OCI-LY3 (cell line): ENCODE data around the gene VSX2.

Source experiments
- H2AFZ ChIP-seq: fragments of 200-600, 300-600 bp; shearing (Covaris generic); 2 replicates; pipeline ENCODE4 v1.6.0; 2014; ENCODE audit warnings: antibody characterized with exemption, low read depth, low read length
- H3K27ac ChIP-seq: fragments of 200-600, 300-600 bp; sonication (generic); 2 replicates; pipeline ENCODE4 v1.5.1; 2014; ENCODE audit warnings: mild to moderate bottlenecking, low read length, moderate library complexity, mixed read lengths
- H3K27me3 ChIP-seq: fragments of 200-600, 300-600 bp; sonication (generic); 2 replicates; pipeline ENCODE4 v1.6.1; 2014; ENCODE audit warnings: low read depth, low read length, mixed read lengths
- H3K36me3 ChIP-seq: fragments of 200-600, 300-600 bp; sonication (generic); replicated peaks from 2 replicates; pipeline ENCODE3; 2014; ENCODE audit warnings: low read depth, low read length, mixed read lengths
- H3K4me1 ChIP-seq: fragments of 300-600, 200-600 bp; sonication (generic); 2 replicates; pipeline ENCODE4 v1.6.1; 2014; ENCODE audit warnings: low read length, mixed read lengths
- H3K4me2 ChIP-seq: fragments of 200-600, 300-600 bp; sonication (generic); 2 replicates; pipeline ENCODE4 v1.6.1; 2014; ENCODE audit warnings: low read length, mixed read lengths
- H3K4me3 ChIP-seq: fragments of 300-600, 200-600 bp; sonication (generic); 2 replicates; pipeline ENCODE4 v1.5.1; 2014; ENCODE audit warnings: antibody characterized with exemption, mild to moderate bottlenecking, low read length, moderate library complexity
- H3K79me2 ChIP-seq: fragments of 300-600, 200-600 bp; shearing (Covaris generic); 2 replicates; pipeline ENCODE4 v1.6.1; 2014; ENCODE audit warnings: mild to moderate bottlenecking, low read length, mixed read lengths
- H3K9ac ChIP-seq: fragments of 300-600, 200-600 bp; shearing (Covaris generic); 2 replicates; pipeline ENCODE4 v1.6.0; 2014; ENCODE audit warnings: mild to moderate bottlenecking, low read length, moderate library complexity
- H3K9me3 ChIP-seq: fragments of 200-600, 300-600 bp; shearing (Covaris generic); 2 replicates; pipeline ENCODE4 v1.6.1; 2014; ENCODE audit warnings: low read length, mixed read lengths; ENCODE audit not compliant: insufficient read depth
- H4K20me1 ChIP-seq: fragments of 200-600, 300-600 bp; sonication (generic); 2 replicates; pipeline ENCODE4 v1.6.1; 2016; ENCODE audit warnings: low read length, mixed read lengths; ENCODE audit not compliant: insufficient read depth
- EZH2phosphoT487 ChIP-seq: fragments of 200-600 bp; shearing (Covaris generic); IDR thresholded peaks from 2 replicates; pipeline ENCODE4 v1.6.1; 2018; ENCODE audit warnings: antibody characterized with exemption, mixed run types, low read depth
- TF ChIP-seq, protein P1 (sequence below): fragments of 200-600, 300-600 bp; sonication (generic); IDR thresholded peaks from 2 replicates; pipeline ENCODE4 v1.5.1; 2014; ENCODE audit warnings: antibody characterized with exemption, low read length, low read depth

VSX2 gene

DNA sequence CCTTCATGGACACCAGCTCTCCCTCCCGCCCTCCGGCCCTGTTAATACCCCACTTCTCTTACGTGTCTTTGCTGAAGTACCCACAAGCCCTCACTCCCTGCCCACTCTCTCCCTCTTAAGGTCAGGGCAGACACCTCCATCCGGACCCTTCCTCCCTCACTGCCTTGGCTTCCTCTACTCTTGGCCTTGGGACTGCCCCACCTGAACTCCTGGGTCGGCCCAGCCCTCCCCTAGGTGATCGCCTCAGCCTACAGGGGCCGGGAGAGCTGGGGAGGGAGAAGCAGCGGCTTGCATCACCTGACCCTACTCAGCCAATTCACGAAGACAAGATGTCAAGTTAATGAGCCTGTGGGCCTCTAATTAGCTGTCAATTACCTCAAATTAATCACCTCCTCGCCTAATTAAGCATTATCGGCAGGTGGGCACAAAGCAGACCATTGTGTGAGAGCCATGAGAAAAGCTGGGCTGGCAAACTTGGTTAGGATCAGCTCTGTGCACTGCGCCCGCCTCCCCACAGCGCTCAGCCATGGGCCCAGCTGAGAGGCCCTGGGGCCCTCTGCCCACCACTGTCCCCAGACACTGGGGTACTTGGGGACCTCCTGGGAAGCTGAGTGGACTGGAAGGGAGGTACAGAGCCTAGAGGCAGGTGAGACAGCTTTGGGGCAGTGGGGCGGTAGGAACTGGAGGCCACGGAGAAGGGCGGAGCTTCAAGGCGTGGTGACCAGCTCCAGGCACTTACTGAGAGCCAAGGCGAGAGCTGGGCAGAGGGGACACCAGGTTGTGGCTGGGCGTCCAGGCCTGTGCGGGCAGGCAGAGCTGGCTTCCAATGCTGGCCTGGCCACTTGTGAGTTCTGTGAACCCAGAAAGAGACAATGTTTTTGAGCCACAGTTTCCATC lies 25.1 kb upstream of the VSX2 start:
- Histone ChIP-seq H3K4me1 (peaks cover 3% of the 10 kb centered on the region; the same call in 1 of the 2 replicates), H3K4me3 (no peak overlapping the region), H3K9ac (no peak overlapping the region), H3K27me3 (no peaks in the 10 kb centered on the region; the same call in 1 of the 2 replicates), H3K36me3 (no peaks in the 10 kb centered on the region), H3K27ac (no peak overlapping the region), H2AFZ (no peak overlapping the region), H3K9me3 (no peaks in the 10 kb centered on the region), H4K20me1 (no peaks in the 10 kb centered on the region), H3K79me2 (no peaks in the 10 kb centered on the region), H3K4me2 (no peak overlapping the region)
- TF ChIP-seq EZH2phosphoT487, result no peak
- TF ChIP-seq, protein P1, sequence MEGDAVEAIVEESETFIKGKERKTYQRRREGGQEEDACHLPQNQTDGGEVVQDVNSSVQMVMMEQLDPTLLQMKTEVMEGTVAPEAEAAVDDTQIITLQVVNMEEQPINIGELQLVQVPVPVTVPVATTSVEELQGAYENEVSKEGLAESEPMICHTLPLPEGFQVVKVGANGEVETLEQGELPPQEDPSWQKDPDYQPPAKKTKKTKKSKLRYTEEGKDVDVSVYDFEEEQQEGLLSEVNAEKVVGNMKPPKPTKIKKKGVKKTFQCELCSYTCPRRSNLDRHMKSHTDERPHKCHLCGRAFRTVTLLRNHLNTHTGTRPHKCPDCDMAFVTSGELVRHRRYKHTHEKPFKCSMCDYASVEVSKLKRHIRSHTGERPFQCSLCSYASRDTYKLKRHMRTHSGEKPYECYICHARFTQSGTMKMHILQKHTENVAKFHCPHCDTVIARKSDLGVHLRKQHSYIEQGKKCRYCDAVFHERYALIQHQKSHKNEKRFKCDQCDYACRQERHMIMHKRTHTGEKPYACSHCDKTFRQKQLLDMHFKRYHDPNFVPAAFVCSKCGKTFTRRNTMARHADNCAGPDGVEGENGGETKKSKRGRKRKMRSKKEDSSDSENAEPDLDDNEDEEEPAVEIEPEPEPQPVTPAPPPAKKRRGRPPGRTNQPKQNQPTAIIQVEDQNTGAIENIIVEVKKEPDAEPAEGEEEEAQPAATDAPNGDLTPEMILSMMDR, result no peak

DNA sequence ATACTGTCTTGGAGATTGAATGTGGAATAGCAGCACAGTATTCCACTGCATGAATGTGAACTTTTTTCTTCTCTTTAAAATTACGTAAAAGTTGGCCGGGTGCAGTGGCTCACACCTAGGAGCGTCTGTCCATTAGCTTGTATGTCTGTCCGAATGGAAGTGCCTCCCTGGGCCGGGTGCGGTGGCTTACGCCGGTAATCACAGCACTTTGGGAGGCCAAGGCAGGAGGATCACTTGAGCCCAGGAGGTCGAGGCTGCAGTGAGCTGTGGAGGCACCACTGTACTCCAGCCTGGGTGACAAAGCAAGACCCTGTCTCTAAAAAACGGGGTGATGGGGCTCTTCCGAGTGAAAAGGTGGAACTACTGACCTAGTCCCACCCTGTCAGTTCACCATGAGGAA lies 22.6 kb upstream of the VSX2 start:
- TF ChIP-seq, protein P1, result no peak
- no peak for TF ChIP-seq EZH2phosphoT487

DNA sequence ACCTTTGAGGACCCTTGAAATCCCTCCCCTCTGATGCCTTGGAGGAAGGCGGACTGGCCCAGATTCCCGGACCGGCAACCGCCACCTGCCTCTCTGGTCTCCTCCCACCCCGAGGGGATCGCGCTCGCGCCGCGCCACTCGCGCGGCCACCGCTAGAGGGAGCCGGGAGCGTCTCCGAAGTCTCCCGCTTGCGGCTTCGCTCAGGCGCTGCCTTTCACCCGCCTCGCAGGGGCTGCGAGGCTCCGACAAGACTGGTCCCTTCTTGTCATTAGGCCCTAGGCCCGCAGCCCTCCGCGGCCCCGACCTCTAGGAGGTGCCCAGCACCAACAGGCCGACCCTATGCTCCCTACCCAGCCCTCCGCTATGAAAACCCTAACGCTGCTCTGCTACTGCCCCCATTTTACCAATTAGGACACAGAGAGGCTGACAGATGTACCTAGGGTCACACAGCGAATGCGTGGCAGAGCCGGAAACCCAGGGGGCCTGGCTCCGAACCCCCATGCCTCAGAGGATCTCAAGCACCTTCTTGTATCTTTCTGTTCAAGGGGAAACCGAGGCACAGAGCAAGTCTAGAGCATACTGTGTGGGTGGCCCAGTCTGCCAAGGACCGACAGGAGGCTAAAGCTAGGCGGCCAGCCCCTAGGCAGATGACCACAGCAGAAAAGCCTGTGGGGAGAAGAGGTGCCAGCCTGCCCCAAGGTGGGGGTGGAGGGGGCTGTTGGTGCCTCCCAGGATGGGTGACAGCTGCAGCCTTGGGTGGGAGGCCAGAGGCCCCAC lies 21.4 kb upstream of the VSX2 start:
- no peaks in the 10 kb centered on the region for H3K79me2 ChIP-seq
- peak overlapping the region; percentile 92 for H3K4me2 ChIP-seq
- no peak overlapping the region for H3K27ac ChIP-seq
- H2AFZ ChIP-seq, result peak overlapping the region; percentile 87; the same call in 1 of the 2 replicates
- peaks cover 3% of the 10 kb centered on the region; the same call in 1 of the 2 replicates for H3K4me1 ChIP-seq
- no peaks in the 10 kb centered on the region; the same call in 1 of the 2 replicates for H3K27me3 ChIP-seq
- no peaks in the 10 kb centered on the region for H3K36me3 ChIP-seq
- H4K20me1 ChIP-seq, result no peaks in the 10 kb centered on the region
- H3K9ac ChIP-seq, result peak overlapping the region; percentile 9; the same call in 1 of the 2 replicates
- peak overlapping the region; percentile 73 for H3K4me3 ChIP-seq
- TF ChIP-seq, protein P1, result peak; percentile 74
- no peak for TF ChIP-seq EZH2phosphoT487
- H3K9me3 ChIP-seq, result no peaks in the 10 kb centered on the region

More for the DNA sequence above, 22.6 kb upstream of the VSX2 start:
- H3K36me3 ChIP-seq, result no peaks in the 10 kb centered on the region
- H3K27me3 ChIP-seq, result no peaks in the 10 kb centered on the region; the same call in 1 of the 2 replicates
- H3K4me1 ChIP-seq, result peaks cover 3% of the 10 kb centered on the region; the same call in 1 of the 2 replicates
- no peak overlapping the region for H2AFZ ChIP-seq
- no peak overlapping the region for H3K9ac ChIP-seq
- H3K79me2 ChIP-seq, result no peaks in the 10 kb centered on the region
- H3K9me3 ChIP-seq, result no peaks in the 10 kb centered on the region
- H3K4me2 ChIP-seq, result no peak overlapping the region
- H4K20me1 ChIP-seq, result no peaks in the 10 kb centered on the region
- H3K4me3 ChIP-seq, result no peak overlapping the region
- H3K27ac ChIP-seq, result no peak overlapping the region

DNA sequence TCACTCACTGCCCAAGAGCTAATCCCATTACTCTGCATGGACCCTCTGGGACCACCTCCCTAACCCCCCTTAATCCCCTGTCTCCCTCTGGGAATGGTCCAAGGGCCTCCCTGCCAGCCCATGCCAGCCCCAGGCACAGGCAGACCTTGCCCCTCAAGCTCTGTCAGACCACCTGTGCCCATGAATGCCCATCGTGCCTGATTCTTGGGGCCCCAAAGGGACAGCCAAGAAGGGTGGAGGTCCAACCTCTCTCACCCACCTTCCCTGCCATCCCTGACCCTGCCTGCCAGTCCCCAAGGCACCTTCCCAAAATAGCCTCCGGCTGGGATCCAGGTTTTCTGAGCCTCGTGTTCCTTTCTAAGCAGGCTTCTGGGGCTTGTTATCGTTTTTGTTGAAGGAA lies 20.8 kb upstream of the VSX2 start:
- no peaks in the 10 kb centered on the region for H3K9me3 ChIP-seq

More for the DNA sequence above, 20.8 kb upstream of the VSX2 start:
- H3K36me3 ChIP-seq, result no peaks in the 10 kb centered on the region
- no peak overlapping the region for H3K9ac ChIP-seq
- no peak overlapping the region for H3K4me3 ChIP-seq
- no peak overlapping the region for H3K4me2 ChIP-seq
- H4K20me1 ChIP-seq, result no peaks in the 10 kb centered on the region
- H3K27ac ChIP-seq, result no peak overlapping the region
- H3K27me3 ChIP-seq, result no peaks in the 10 kb centered on the region; the same call in 1 of the 2 replicates
- H3K4me1 ChIP-seq, result peaks cover 3% of the 10 kb centered on the region; the same call in 1 of the 2 replicates
- no peak overlapping the region for H2AFZ ChIP-seq
- no peak for TF ChIP-seq EZH2phosphoT487
- TF ChIP-seq, protein P1, result no peak
- H3K79me2 ChIP-seq, result no peaks in the 10 kb centered on the region
